Progenitor cell of endocrine pancreas (in vitro differentiated cells): ENCODE data around the gene SMIM12. TPM values are rescaled to one million over a fixed set of nuclear protein-coding genes. Genes with fewer than 3 reads are reported as not detected.

Experiments
- total RNA-seq: library from RNA; stranded (reverse); gene quantifications from 2 replicates; pipeline ENCODE4 v1.2.1, GENCODE V29; 2021

The SMIM12 gene
- total RNA-seq, 1 donor from 2014 or later: 39.5 TPM

Other genes with a start within 250 kb of the SMIM12 start
- not detected in 2 replicates for gene GJB5, start 104.7 kb downstream of the SMIM12 start, total RNA-seq
- gene GJB4, start 100.0 kb downstream of the SMIM12 start, total RNA-seq: not detected in 2 replicates
- 0.14 TPM in 1 of 2 replicates, not detected in the other for gene GJB3, start 78.5 kb downstream of the SMIM12 start, total RNA-seq
- 42.2 and 48.0 TPM in 2 replicates for gene GJA4, start 66.8 kb downstream of the SMIM12 start, total RNA-seq
- gene DLGAP3, start 69.9 kb upstream of the SMIM12 start, total RNA-seq: 1.3 TPM in 2 replicates
- gene TMEM35B, start 125.6 kb upstream of the SMIM12 start, total RNA-seq: 8.8 and 10.0 TPM in 2 replicates
- 27.3 and 30.1 TPM in 2 replicates for gene ZMYM6, start 172.2 kb upstream of the SMIM12 start, total RNA-seq
- 29.2 and 34.1 TPM in 2 replicates for gene ZMYM1, start 219.6 kb upstream of the SMIM12 start, total RNA-seq